Fibroblast of mammary gland (primary cell): ENCODE measurements around the gene JHY.

ENCODE experiments used
- DNase-seq: peaks from one replicate; pipeline ENCODE4 v3.0.0-alpha.2; 2010; ENCODE audit warnings: low read depth
- H3K4me3 ChIP-seq: 2 replicates; pipeline ENCODE4 v1.5.1; 2011; ENCODE audit warnings: low read depth, mild to moderate bottlenecking, low read length, moderate library complexity; ENCODE audit not compliant: control insufficient read depth
- TF ChIP-seq, protein P1 (sequence below): conservative IDR thresholded peaks from 2 replicates; pipeline ENCODE4 v1.5.1; 2011; ENCODE audit warnings: low read depth, low read length, inconsistent platforms; ENCODE audit not compliant: control insufficient read depth, insufficient read depth

JHY gene

DNA sequence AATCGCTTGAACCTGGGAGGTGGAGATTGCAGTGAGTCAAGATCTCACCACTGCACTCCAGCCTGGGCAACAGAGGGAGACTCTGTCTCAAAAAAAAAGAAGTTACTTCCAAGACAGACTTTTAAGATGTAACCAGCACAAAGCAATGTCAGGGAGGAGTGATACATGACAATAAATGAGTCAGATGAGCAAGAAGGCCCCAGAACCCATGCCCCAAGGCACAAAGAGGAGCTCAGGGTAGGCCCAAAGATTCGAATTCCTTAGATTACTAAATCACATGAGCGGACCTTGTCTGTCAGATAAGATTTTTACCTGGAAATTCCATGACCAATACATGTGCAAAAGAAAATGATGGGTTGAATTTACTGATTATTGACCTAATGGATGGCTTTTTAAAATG is 10.5 kb upstream of the JHY start:
- TF ChIP-seq, protein P1, sequence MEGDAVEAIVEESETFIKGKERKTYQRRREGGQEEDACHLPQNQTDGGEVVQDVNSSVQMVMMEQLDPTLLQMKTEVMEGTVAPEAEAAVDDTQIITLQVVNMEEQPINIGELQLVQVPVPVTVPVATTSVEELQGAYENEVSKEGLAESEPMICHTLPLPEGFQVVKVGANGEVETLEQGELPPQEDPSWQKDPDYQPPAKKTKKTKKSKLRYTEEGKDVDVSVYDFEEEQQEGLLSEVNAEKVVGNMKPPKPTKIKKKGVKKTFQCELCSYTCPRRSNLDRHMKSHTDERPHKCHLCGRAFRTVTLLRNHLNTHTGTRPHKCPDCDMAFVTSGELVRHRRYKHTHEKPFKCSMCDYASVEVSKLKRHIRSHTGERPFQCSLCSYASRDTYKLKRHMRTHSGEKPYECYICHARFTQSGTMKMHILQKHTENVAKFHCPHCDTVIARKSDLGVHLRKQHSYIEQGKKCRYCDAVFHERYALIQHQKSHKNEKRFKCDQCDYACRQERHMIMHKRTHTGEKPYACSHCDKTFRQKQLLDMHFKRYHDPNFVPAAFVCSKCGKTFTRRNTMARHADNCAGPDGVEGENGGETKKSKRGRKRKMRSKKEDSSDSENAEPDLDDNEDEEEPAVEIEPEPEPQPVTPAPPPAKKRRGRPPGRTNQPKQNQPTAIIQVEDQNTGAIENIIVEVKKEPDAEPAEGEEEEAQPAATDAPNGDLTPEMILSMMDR = no peak
- H3K4me3 ChIP-seq = no peak overlapping the region
- no peak for DNase-seq

DNA sequence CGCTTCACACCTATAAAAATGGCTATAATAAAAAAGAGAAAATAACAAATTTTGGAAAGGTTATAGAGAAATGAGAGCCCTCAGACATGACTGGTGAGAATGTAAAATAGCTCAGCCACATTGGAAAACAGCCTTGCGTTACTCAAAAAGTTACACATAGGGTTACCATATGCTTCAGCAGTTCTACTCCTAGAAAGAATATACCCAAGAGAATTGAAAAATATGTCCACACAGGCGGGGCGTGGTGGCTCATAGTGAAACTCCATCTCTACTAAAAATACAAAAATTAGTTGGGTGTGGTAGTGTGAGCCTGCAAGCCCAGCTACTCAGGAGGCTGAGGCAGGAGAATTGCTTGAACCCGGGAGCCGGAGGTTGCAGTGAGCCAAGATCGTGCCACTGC is 7.6 kb upstream of the JHY start:
- TF ChIP-seq, protein P1 = no peak
- no peak for DNase-seq

DNA sequence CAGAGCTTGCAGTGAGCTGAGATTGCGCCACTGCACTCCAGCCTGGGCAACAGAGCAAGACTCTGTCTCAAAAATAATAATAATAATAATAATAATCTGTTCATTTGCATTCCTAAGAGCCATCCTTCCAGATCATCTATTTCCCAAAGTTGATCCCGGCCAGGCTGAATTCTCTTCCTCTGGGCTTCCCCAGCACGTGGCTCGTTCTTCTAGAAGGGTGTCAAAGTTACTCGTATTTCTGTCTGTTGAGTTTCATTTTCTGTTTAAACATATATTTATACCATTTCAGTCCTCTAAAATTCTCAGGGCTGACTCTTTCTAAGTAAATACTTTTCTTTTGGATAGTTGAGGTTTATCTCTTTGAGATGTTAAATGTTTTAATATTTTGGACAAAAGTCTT is 4.8 kb upstream of the JHY start:
- TF ChIP-seq, protein P1 = no peak
- no peak overlapping the region for H3K4me3 ChIP-seq
- no peak for DNase-seq

More for the DNA sequence above, 7.6 kb upstream of the JHY start:
- H3K4me3 ChIP-seq = no peak overlapping the region

DNA sequence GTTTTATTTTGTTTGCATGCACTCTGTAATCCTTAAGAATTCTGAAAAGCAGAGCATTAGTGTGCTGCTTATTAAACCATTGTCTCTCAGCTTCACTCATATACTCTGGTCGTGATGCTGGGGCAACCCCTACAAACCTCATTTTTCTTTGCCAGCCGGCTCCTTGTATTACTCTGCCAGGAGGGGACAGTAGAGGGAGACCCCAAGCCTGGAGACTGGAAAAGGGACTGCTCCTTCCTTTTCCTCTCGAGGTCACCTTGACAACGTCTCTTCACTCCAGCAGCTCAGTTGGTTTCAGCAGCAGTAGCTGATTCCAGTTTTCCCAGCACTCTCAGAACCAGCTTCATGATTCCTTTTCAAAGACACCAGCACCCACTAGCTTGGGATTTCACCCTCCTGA is 2.8 kb upstream of the JHY start:
- TF ChIP-seq, protein P1 = no peak
- no peak for DNase-seq

DNA sequence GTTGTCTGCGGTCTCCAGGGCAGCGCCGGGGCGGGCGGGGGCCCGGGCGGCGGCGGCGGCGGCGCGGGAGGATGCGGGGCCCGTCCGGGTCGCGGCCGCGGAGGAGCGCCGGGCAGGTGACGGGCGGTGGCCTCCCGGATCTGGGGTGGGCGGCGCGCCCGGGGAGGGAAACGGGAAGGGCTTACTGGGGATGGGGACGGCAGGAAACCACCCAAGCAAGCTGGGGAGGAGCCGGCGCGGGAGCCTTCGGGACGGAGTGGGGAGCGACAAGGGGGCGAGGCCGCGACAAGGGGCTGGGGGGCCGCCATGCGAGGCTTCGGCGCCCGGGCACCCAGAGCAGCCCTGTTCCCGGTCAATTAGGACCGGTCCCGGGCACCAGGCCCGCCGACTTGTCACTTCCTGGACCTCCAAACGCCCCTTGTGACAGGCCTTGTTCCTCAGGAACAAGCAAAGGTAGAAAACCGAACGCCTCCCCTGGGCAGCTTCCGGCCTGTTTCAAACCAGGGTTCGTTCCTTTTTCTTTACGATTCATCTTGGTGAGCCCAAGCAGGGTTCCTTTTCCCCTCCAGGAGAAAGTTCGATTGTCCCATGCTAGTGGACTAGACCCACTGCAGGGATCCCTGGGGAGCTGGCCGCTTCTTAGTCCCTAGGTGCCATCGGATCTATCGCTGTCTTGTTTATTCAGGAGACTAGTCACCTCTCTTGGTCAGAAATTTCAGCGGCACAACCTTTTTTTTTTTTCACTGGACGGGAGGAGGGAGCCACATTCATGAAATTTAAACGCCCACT is 492 bp downstream of the JHY start:
- DNase-seq = peak; percentile 58

More for the DNA sequence above, 2.8 kb upstream of the JHY start:
- H3K4me3 ChIP-seq = no peak overlapping the region

DNA sequence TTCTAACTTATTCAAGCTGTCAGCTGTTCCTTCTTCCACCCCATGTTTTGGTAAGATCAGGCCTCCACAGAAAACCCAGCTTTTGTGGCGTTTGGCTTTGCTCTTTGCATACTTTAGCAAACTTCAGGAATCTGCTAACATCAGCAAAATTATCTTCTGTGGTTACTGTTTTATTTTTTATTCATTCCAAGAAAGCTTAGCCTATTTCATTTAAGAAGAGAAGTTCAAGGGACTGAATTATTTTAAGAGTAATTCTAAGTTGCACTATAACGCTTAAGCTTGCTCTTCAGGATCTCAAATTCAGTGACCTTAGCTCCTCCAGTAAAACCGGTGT is 1.1 kb downstream of the JHY start:
- TF ChIP-seq, protein P1 = no peak
- peak overlapping the region; percentile 57 for H3K4me3 ChIP-seq
- no peak for DNase-seq

More for the DNA sequence above, 492 bp downstream of the JHY start:
- TF ChIP-seq, protein P1 = no peak
- peak overlapping the region; percentile 57 for H3K4me3 ChIP-seq
